Neural cell (in vitro differentiated cells): Measurements from ENCODE around the gene DPH3.

Source experiments
- CTCF ChIP-seq: fragments of 450-650 bp; IDR thresholded peaks from 2 replicates; pipeline ENCODE4 v1.5.1; 2014; ENCODE audit warnings: antibody characterized with exemption, mild to moderate bottlenecking, moderate library complexity; ENCODE audit not compliant: poor library complexity, severe bottlenecking
- EP300 ChIP-seq: fragments of 450-650 bp; conservative IDR thresholded peaks from 2 replicates; pipeline ENCODE4 v1.6.1; 2014; ENCODE audit warnings: antibody characterized with exemption, mild to moderate bottlenecking, moderate library complexity; ENCODE audit not compliant: poor library complexity, severe bottlenecking
- EZH2 ChIP-seq: fragments of 200-600, 300-800 bp; shearing (Covaris generic), sonication (generic); IDR thresholded peaks from 2 replicates; pipeline ENCODE4 v1.6.1; 2014; ENCODE audit warnings: antibody characterized with exemption, low read length, borderline replicate concordance, mild to moderate bottlenecking; ENCODE audit not compliant: insufficient read depth, poor library complexity, severe bottlenecking
- MXI1 ChIP-seq: fragments of 450-650 bp; conservative IDR thresholded peaks from 2 replicates; pipeline ENCODE4 v1.6.1; 2014; ENCODE audit warnings: antibody characterized with exemption, mild to moderate bottlenecking; ENCODE audit not compliant: poor library complexity, severe bottlenecking
- POLR2AphosphoS5 ChIP-seq: IDR thresholded peaks from 2 replicates; pipeline ENCODE4 v1.6.1; 2012
- REST ChIP-seq: IDR thresholded peaks from 2 replicates; pipeline ENCODE4 v1.6.1; 2012; ENCODE audit warnings: borderline replicate concordance
- SMC3 ChIP-seq: fragments of 450-650 bp; conservative IDR thresholded peaks from 2 replicates; pipeline ENCODE4 v1.6.1; 2014; ENCODE audit warnings: antibody characterized with exemption, mild to moderate bottlenecking, moderate library complexity; ENCODE audit not compliant: poor library complexity
- TAF1 ChIP-seq: IDR thresholded peaks from 2 replicates; pipeline ENCODE4 v1.6.1; 2012; ENCODE audit warnings: low read depth

- TF ChIP-seq CTCF (no peak), EZH2 (no peak), POLR2AphosphoS5 (no peak), SMC3 (no peak), TAF1 (no peak), REST (no peak), EP300 (no peak), MXI1 (no peak)
Observed at GRCh38 chr3:16248556-16248955, 16.2 kb downstream of the DPH3 start.
